ENCODE results near the gene VSTM1.

GRCh38 chr19:54029301-54029700 is 34.4 kb downstream of the VSTM1 start:
- no peak for TF ChIP-seq CTCF (IDR thresholded peaks at IDR 0.05)
- no peak for TF ChIP-seq POLR2AphosphoS5 (IDR thresholded peaks at IDR 0.05)

All from prostate gland (tissue), 2 donors.